ENCODE results near the gene PIP4K2A.
"Not testable (repeated sequence)": the region's sequence is repeated elsewhere in the genome, so short reads cannot be mapped to it uniquely, and the experiment has no call there.

Gene PIP4K2A

DNA sequence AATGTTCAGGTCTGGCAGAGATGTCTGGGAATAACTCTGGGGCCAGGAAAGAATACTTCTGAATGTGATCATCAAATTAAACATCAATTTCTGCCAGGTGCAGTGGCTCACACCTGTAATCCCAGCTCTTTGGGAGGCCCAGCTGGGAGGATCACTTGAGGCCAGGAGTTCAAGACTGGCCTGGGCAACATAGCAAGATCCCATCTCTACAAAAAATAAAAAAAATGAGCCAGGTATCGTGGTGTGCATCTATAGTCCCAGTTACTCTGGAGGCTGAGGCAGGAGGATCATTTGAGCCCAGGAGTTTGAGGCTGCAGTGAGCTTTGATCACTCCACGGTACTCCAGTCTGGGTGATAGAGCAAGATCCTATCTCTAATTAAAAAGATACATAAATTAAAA, 214.4 kb downstream of the PIP4K2A start:
- H3K4me2 ChIP-seq (ENCODE audit: low read length); H3K79me1 ChIP-seq (ENCODE audit: low read length); H3K9ac ChIP-seq (ENCODE audit: low read length); H3K27me3 ChIP-seq (ENCODE audit: insufficient read depth, low read length, poor library complexity); H3K4me3 ChIP-seq (ENCODE audit: low read length); H2BK5ac ChIP-seq (ENCODE audit: low read length); H4K8ac ChIP-seq (ENCODE audit: low read depth, low read length); H3K79me2 ChIP-seq (ENCODE audit: control insufficient read depth, insufficient read depth, low read length); H2AK5ac ChIP-seq (ENCODE audit: low read length); H3K18ac ChIP-seq (ENCODE audit: low read length); H3K23ac ChIP-seq (ENCODE audit: low read length); DNase-seq; H3K27ac ChIP-seq (ENCODE audit: low read depth, low read length); H3K4me1 ChIP-seq (ENCODE audit: control insufficient read depth, low read depth, low read length); H3K36me3 ChIP-seq (ENCODE audit: control insufficient read depth, insufficient read depth, low read length); H2BK15ac ChIP-seq (replicated peaks; ENCODE audit: low read depth); H3K56ac ChIP-seq (ENCODE audit: low read length); H3K4ac ChIP-seq (ENCODE audit: low read depth, low read length); H2BK120ac ChIP-seq (ENCODE audit: low read depth, low read length); H4K5ac ChIP-seq (ENCODE audit: low read length): not testable (repeated sequence)
- no CpG with 5 or more reads among the region's 2 CpGs for WGBS (ENCODE audit: extremely low coverage, insufficient coverage, low lambda C conversion rate)

DNA sequence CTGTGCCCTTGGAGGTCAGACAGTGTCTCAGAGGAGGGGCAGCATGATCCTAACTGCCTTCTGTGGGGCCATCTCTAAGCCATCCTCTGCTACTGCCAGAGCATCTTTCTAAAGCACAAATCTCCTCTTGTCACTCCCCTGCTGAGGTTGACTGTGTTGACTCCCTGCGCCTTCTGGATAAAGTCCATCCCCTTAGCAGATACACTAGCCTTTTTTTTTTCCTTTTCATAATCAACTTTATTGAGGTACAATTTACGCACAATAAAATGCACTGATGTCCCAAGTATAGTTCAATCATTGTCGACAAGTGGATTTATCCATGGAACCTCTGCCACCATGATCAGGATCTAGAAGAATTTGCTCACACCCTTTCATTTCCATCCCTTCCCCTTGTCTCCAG, 219.0 kb downstream of the PIP4K2A start:
- Histone ChIP-seq H3K4me1 (ENCODE audit: control insufficient read depth, low read depth, low read length) (no peaks in the 10 kb centered on the region), H3K36me3 (ENCODE audit: control insufficient read depth, insufficient read depth, low read length) (no peaks in the 10 kb centered on the region), H3K4me3 (ENCODE audit: low read length) (no peak overlapping the region), H3K4me2 (ENCODE audit: low read length) (no peak overlapping the region), H3K23ac (ENCODE audit: low read length) (no peak overlapping the region), H2AK5ac (ENCODE audit: low read length) (no peak overlapping the region), H3K56ac (ENCODE audit: low read length) (no peak overlapping the region), H3K79me2 (ENCODE audit: control insufficient read depth, insufficient read depth, low read length) (no peaks in the 10 kb centered on the region), H4K8ac (ENCODE audit: low read depth, low read length) (no peak overlapping the region), H3K9ac (ENCODE audit: low read length) (no peak overlapping the region), H3K18ac (ENCODE audit: low read length) (no peak overlapping the region), H2BK120ac (ENCODE audit: low read depth, low read length) (no peak overlapping the region), H3K4ac (ENCODE audit: low read depth, low read length) (no peak overlapping the region), H3K27me3 (ENCODE audit: insufficient read depth, low read length, poor library complexity) (no peaks in the 10 kb centered on the region), H4K5ac (ENCODE audit: low read length) (no peak overlapping the region), H2BK15ac (replicated peaks; ENCODE audit: low read depth) (no peak overlapping the region), H3K79me1 (ENCODE audit: low read length) (no peaks in the 10 kb centered on the region), H3K27ac (ENCODE audit: low read depth, low read length) (no peak overlapping the region), H2BK5ac (ENCODE audit: low read length) (no peak overlapping the region)
- DNase-seq: no peak
- no CpG with 5 or more reads among the region's 3 CpGs for WGBS (ENCODE audit: extremely low coverage, insufficient coverage, low lambda C conversion rate)

DNA sequence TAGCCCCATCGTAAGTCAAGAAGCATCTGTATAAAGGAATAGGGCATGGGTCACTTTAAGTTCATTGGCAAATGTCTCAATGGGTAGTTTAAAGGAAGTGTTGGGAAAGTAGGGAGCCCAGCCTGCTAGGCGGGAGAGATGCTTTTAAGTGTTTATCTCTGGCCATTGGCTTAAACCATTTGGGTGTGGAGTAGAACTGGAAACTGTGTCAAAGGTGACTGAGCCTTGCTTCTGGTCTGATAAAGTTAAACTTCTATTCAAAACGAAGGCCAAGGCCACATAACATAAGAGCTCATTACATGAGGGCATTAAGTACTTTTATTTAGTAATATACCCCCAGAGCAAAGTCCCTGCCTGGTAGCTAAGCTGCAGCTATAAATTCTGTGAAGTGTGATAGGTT, 220.4 kb downstream of the PIP4K2A start:
- WGBS (ENCODE audit: extremely low coverage, insufficient coverage, low lambda C conversion rate): no CpG with 5 or more reads among the region's 3 CpGs
- no peak overlapping the region for H4K5ac ChIP-seq (ENCODE audit: low read length)
- no peak overlapping the region for H2AK5ac ChIP-seq (ENCODE audit: low read length)
- no peak for DNase-seq
- H3K9ac ChIP-seq (ENCODE audit: low read length): no peak overlapping the region
- no peak overlapping the region for H3K4ac ChIP-seq (ENCODE audit: low read depth, low read length)
- no peaks in the 10 kb centered on the region for H3K36me3 ChIP-seq (ENCODE audit: control insufficient read depth, insufficient read depth, low read length)
- no peak overlapping the region for H2BK5ac ChIP-seq (ENCODE audit: low read length)
- no peak overlapping the region for H3K56ac ChIP-seq (ENCODE audit: low read length)
- H3K4me1 ChIP-seq (ENCODE audit: control insufficient read depth, low read depth, low read length): no peaks in the 10 kb centered on the region
- no peak overlapping the region for H3K4me3 ChIP-seq (ENCODE audit: low read length)
- H3K79me2 ChIP-seq (ENCODE audit: control insufficient read depth, insufficient read depth, low read length): no peaks in the 10 kb centered on the region
- H3K18ac ChIP-seq (ENCODE audit: low read length): no peak overlapping the region
- no peak overlapping the region for H2BK15ac ChIP-seq (replicated peaks; ENCODE audit: low read depth)
- no peaks in the 10 kb centered on the region for H3K79me1 ChIP-seq (ENCODE audit: low read length)
- no peaks in the 10 kb centered on the region for H3K27me3 ChIP-seq (ENCODE audit: insufficient read depth, low read length, poor library complexity)
- no peak overlapping the region for H3K27ac ChIP-seq (ENCODE audit: low read depth, low read length)
- H4K8ac ChIP-seq (ENCODE audit: low read depth, low read length): no peak overlapping the region
- no peak overlapping the region for H3K23ac ChIP-seq (ENCODE audit: low read length)
- no peak overlapping the region for H2BK120ac ChIP-seq (ENCODE audit: low read depth, low read length)
- no peak overlapping the region for H3K4me2 ChIP-seq (ENCODE audit: low read length)

DNA sequence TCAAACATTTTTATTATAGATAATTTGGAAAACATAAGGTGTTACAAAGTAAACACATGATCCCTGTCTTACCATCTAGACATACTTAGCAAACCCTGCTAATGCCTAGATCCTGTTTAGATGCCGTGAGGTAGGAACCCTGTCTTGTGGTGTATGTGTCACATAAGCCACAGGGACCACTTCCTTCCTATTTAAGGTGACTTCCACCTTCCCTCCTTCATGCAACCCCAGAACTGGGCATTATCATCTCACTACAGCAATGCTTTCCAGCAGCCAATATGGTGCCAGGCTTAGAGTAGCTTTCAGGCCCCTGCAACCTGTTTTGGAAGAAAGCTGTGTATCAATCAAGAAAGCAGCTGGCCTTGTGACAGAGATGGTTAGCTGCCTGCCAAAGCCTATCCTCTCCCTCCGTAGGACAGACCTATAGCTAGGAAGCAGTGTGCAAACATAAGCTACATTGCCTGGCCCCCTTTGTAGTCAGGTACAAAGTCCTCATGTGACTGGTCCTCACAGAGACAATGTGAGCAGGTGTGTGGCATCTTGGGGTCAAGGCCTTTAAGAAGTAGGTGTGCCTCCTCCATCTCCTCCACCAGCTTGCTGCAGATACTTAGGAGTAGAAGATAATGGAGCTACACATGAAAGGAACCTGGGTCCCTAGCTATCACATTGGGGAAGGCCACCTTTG, 222.3 kb downstream of the PIP4K2A start:
- H4K8ac ChIP-seq (ENCODE audit: low read depth, low read length): no peak overlapping the region
- no peak overlapping the region for H3K18ac ChIP-seq (ENCODE audit: low read length)
- no peak overlapping the region for H3K4me2 ChIP-seq (ENCODE audit: low read length)
- H3K27me3 ChIP-seq (ENCODE audit: insufficient read depth, low read length, poor library complexity): no peaks in the 10 kb centered on the region
- no peak overlapping the region for H2BK5ac ChIP-seq (ENCODE audit: low read length)
- no peak overlapping the region for H3K23ac ChIP-seq (ENCODE audit: low read length)
- H3K56ac ChIP-seq (ENCODE audit: low read length): no peak overlapping the region
- no peak overlapping the region for H4K5ac ChIP-seq (ENCODE audit: low read length)
- no peaks in the 10 kb centered on the region for H3K79me1 ChIP-seq (ENCODE audit: low read length)
- no peak overlapping the region for H2BK120ac ChIP-seq (ENCODE audit: low read depth, low read length)
- no CpG with 5 or more reads among the region's 2 CpGs for WGBS (ENCODE audit: extremely low coverage, insufficient coverage, low lambda C conversion rate)
- no peak overlapping the region for H3K4me3 ChIP-seq (ENCODE audit: low read length)
- no peak overlapping the region for H2AK5ac ChIP-seq (ENCODE audit: low read length)
- DNase-seq: no peak
- H3K4me1 ChIP-seq (ENCODE audit: control insufficient read depth, low read depth, low read length): no peaks in the 10 kb centered on the region
- no peak overlapping the region for H2BK15ac ChIP-seq (replicated peaks; ENCODE audit: low read depth)
- no peak overlapping the region for H3K27ac ChIP-seq (ENCODE audit: low read depth, low read length)
- no peaks in the 10 kb centered on the region for H3K79me2 ChIP-seq (ENCODE audit: control insufficient read depth, insufficient read depth, low read length)
- no peaks in the 10 kb centered on the region for H3K36me3 ChIP-seq (ENCODE audit: control insufficient read depth, insufficient read depth, low read length)
- no peak overlapping the region for H3K4ac ChIP-seq (ENCODE audit: low read depth, low read length)
- H3K9ac ChIP-seq (ENCODE audit: low read length): no peak overlapping the region

DNA sequence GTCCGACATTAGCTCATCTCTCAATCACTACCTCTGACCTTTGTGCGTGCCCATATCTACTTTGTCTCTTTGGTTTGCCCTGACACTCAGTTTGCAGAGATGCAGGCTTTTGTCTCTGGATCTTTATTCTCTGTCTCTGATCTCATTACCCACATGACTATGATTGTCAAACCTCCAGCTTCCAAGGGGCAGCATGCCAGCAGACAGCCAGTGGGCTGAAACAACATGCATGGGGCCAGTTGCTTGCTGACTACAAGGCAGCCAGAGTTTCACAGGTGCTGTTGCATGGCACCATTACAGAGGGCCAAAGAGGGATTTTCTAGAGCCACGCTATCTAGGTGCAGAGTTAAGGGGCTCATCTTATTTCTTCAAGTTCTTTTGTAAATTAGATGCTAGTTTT, 222.9 kb downstream of the PIP4K2A start:
- Histone ChIP-seq H3K4me1 (ENCODE audit: control insufficient read depth, low read depth, low read length) (no peaks in the 10 kb centered on the region), H3K79me1 (ENCODE audit: low read length) (no peaks in the 10 kb centered on the region), H2BK15ac (replicated peaks; ENCODE audit: low read depth) (no peak overlapping the region), H2BK5ac (ENCODE audit: low read length) (no peak overlapping the region), H2AK5ac (ENCODE audit: low read length) (no peak overlapping the region), H4K5ac (ENCODE audit: low read length) (no peak overlapping the region), H3K36me3 (ENCODE audit: control insufficient read depth, insufficient read depth, low read length) (no peaks in the 10 kb centered on the region), H4K8ac (ENCODE audit: low read depth, low read length) (no peak overlapping the region), H3K4me2 (ENCODE audit: low read length) (no peak overlapping the region), H3K4ac (ENCODE audit: low read depth, low read length) (no peak overlapping the region), H3K18ac (ENCODE audit: low read length) (no peak overlapping the region), H3K9ac (ENCODE audit: low read length) (no peak overlapping the region), H3K56ac (ENCODE audit: low read length) (no peak overlapping the region), H3K27ac (ENCODE audit: low read depth, low read length) (no peak overlapping the region), H3K4me3 (ENCODE audit: low read length) (no peak overlapping the region), H3K23ac (ENCODE audit: low read length) (no peak overlapping the region), H3K79me2 (ENCODE audit: control insufficient read depth, insufficient read depth, low read length) (no peaks in the 10 kb centered on the region), H2BK120ac (ENCODE audit: low read depth, low read length) (no peak overlapping the region), H3K27me3 (ENCODE audit: insufficient read depth, low read length, poor library complexity) (no peaks in the 10 kb centered on the region)
- no peak for DNase-seq
- WGBS (ENCODE audit: extremely low coverage, insufficient coverage, low lambda C conversion rate): no CpG with 5 or more reads among the region's 3 CpGs

DNA sequence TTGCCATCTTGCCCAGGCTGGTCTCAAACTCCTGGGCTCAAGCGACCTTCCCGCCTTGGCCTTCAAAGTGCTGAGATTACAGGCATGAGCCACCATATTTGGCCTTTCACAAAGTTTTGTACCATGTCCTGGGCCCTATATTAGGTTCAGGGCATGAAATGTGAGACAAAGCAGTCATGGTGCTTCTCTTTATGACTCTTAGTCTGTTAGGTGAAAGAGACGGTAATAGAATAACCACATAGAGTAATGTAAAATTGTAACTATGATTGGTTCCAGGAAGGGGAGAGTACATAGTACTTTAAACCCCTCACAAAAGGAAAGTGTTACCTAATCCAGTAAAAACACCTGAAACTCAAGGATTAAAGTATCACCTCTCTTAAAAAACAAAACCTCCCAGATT, 224.4 kb downstream of the PIP4K2A start:
- no peak overlapping the region for H4K5ac ChIP-seq (ENCODE audit: low read length)
- H3K27me3 ChIP-seq (ENCODE audit: insufficient read depth, low read length, poor library complexity): no peaks in the 10 kb centered on the region
- no peak overlapping the region for H2BK5ac ChIP-seq (ENCODE audit: low read length)
- H3K79me2 ChIP-seq (ENCODE audit: control insufficient read depth, insufficient read depth, low read length): no peaks in the 10 kb centered on the region
- no peak overlapping the region for H3K56ac ChIP-seq (ENCODE audit: low read length)
- H2AK5ac ChIP-seq (ENCODE audit: low read length): no peak overlapping the region
- no peak overlapping the region for H2BK15ac ChIP-seq (replicated peaks; ENCODE audit: low read depth)
- no peak overlapping the region for H3K18ac ChIP-seq (ENCODE audit: low read length)
- H3K9ac ChIP-seq (ENCODE audit: low read length): no peak overlapping the region
- H3K79me1 ChIP-seq (ENCODE audit: low read length): no peaks in the 10 kb centered on the region
- no peaks in the 10 kb centered on the region for H3K36me3 ChIP-seq (ENCODE audit: control insufficient read depth, insufficient read depth, low read length)
- H3K4me2 ChIP-seq (ENCODE audit: low read length): no peak overlapping the region
- no peak overlapping the region for H2BK120ac ChIP-seq (ENCODE audit: low read depth, low read length)
- no peak for DNase-seq
- no peak overlapping the region for H3K4ac ChIP-seq (ENCODE audit: low read depth, low read length)
- no peaks in the 10 kb centered on the region for H3K4me1 ChIP-seq (ENCODE audit: control insufficient read depth, low read depth, low read length)
- no peak overlapping the region for H3K23ac ChIP-seq (ENCODE audit: low read length)
- no peak overlapping the region for H4K8ac ChIP-seq (ENCODE audit: low read depth, low read length)
- no peak overlapping the region for H3K4me3 ChIP-seq (ENCODE audit: low read length)
- no CpG with 5 or more reads among the region's 3 CpGs for WGBS (ENCODE audit: extremely low coverage, insufficient coverage, low lambda C conversion rate)
- H3K27ac ChIP-seq (ENCODE audit: low read depth, low read length): no peak overlapping the region
